CD4-positive, alpha-beta T cell (primary cell): ENCODE results near the gene GLCCI1. TPM values are rescaled to one million over a fixed set of nuclear protein-coding genes. Genes with fewer than 3 reads are reported as not detected.

ENCODE experiments used
- ATAC-seq: fragments of 200-7000 bp; cut with Tn5 transposase; one replicate; pipeline ENCODE4 v1.10.0; 2022; ENCODE audit warnings: mild to moderate bottlenecking; ENCODE audit not compliant: poor library complexity
- CTCF ChIA-PET: fragments of 350-600 bp; sonication (Branson Sonifier 250); formaldehyde crosslinking; loops from one replicate; lab custom pipeline; 2021; ENCODE audit warnings: antibody characterized with exemption, inconsistent platforms; lab: Charles Lee
- POLR2A ChIA-PET: fragments of 350-600 bp; sonication (Branson Sonifier 250); formaldehyde crosslinking; loops from one replicate; lab custom pipeline; 2021; ENCODE audit warnings: antibody characterized with exemption, inconsistent platforms; lab: Charles Lee
- DNase-seq, 14 experiments: peaks; one replicate each; pipeline ENCODE4 v3.0.0-alpha.2; 2013 to 2020; ENCODE audit warnings: mixed read lengths in 2 of 14
- H3K27ac ChIP-seq, 2 donors: one replicate each; pipeline versions ENCODE4 v1.5.1 to v1.7.0; 2013; ENCODE audit warnings: low read length in 2 of 2, low read depth in 1 of 2, mild to moderate bottlenecking in 1 of 2
- H3K27me3 ChIP-seq, 2 experiments: 1 replicate in 1 of 2; 2 replicates in 1 of 2; pipeline versions ENCODE4 v1.6.1 to v1.7.0; 2013; ENCODE audit warnings: low read length in 2 of 2, control low read depth in 1 of 2, mild to moderate bottlenecking in 1 of 2, moderate library complexity in 1 of 2; ENCODE audit not compliant: insufficient read depth in 2 of 2, control insufficient read depth in 1 of 2
- H3K36me3 ChIP-seq: one replicate; pipeline ENCODE4 v1.6.1; 2013; ENCODE audit warnings: low read length, control low read depth; ENCODE audit not compliant: insufficient read depth
- H3K4me1 ChIP-seq: one replicate; pipeline ENCODE4 v1.6.1; 2013; ENCODE audit warnings: low read length, control low read depth; ENCODE audit not compliant: insufficient read depth
- H3K4me3 ChIP-seq: one replicate; pipeline ENCODE4 v1.5.1; 2013; ENCODE audit warnings: mild to moderate bottlenecking, low read length, moderate library complexity
- H3K9me3 ChIP-seq, 2 experiments: 1 replicate in 1 of 2; 2 replicates in 1 of 2; pipeline versions ENCODE4 v1.6.1 to v1.7.0; 2013; ENCODE audit warnings: low read length in 2 of 2, mild to moderate bottlenecking in 2 of 2, control low read depth in 1 of 2, moderate library complexity in 1 of 2; ENCODE audit not compliant: control insufficient read depth in 1 of 2, insufficient read depth in 1 of 2
- H3K27ac Mint-ChIP-seq: one replicate; pipeline ENCODE4 v1.8.0; 2020; ENCODE audit warnings: mixed read lengths
- H3K27me3 Mint-ChIP-seq: one replicate; pipeline ENCODE4 v1.8.0; 2021; ENCODE audit warnings: mixed read lengths
- H3K36me3 Mint-ChIP-seq: one replicate; pipeline ENCODE4 v1.8.0; 2021; ENCODE audit warnings: low read depth, mixed read lengths
- H3K4me1 Mint-ChIP-seq: one replicate; pipeline ENCODE4 v1.8.0; 2021; ENCODE audit warnings: low read depth, mixed read lengths
- H3K4me3 Mint-ChIP-seq: one replicate; pipeline ENCODE4 v1.8.0; 2020; ENCODE audit warnings: mild to moderate bottlenecking, mixed read lengths
- H3K9me3 Mint-ChIP-seq: one replicate; pipeline ENCODE4 v1.8.0; 2020; ENCODE audit warnings: mixed read lengths
- CTCF ChIP-seq: fragments of 200-600 bp; IDR thresholded peaks from one replicate; pipeline ENCODE4 v1.8.0; 2022; ENCODE audit warnings: antibody characterized with exemption, mild to moderate bottlenecking
- intact Hi-C, 2 experiments: fragments of 100-400 bp; cut with DNase I in 1 of 2; cut with micrococcal nuclease in 1 of 2; formaldehyde crosslinking; loops; one replicate each; pipeline versions ENCODE4 v1.15.1 to v1.9.0; 2023 to 2025; cut with DNase I, micrococcal nuclease
- total RNA-seq, 174 experiments: library from RNA in 2 of 174; stranded (reverse) in 2 of 174; gene quantifications; one replicate each; pipeline ENCODE4 v1.2.3 and lab custom pipeline; 2021 to 2026

GLCCI1 gene
- total RNA-seq, 2 experiments from 2014 or later: 22.2 to 22.3 TPM

- TF ChIP-seq CTCF: no peak
- Mint-ChIP-seq H3K27me3 (no peaks in the 10 kb centered on the region), H3K27ac (no peak overlapping the region), H3K4me3 (no peak overlapping the region), H3K36me3 (no peaks in the 10 kb centered on the region), H3K9me3 (no peaks in the 10 kb centered on the region), H3K4me1 (peaks cover 74% of the 10 kb centered on the region)
- intact Hi-C loops: no loop called here
- peaks cover 55% of the 10 kb centered on the region for H3K4me1 ChIP-seq
- no peaks in the 10 kb centered on the region for H3K27me3 ChIP-seq
- ATAC-seq: no peak
- CTCF ChIA-PET: no interaction called here
- POLR2A ChIA-PET: no interaction called here
- no peaks in the 10 kb centered on the region for H3K9me3 ChIP-seq
- H3K27ac ChIP-seq: no peak overlapping the region
- H3K4me3 ChIP-seq: no peak overlapping the region
- DNase-seq: no peak
- H3K36me3 ChIP-seq: no peaks in the 10 kb centered on the region
Observed at GRCh38 chr7:8119262-8119661, 150.7 kb downstream of the GLCCI1 start.

DNA sequence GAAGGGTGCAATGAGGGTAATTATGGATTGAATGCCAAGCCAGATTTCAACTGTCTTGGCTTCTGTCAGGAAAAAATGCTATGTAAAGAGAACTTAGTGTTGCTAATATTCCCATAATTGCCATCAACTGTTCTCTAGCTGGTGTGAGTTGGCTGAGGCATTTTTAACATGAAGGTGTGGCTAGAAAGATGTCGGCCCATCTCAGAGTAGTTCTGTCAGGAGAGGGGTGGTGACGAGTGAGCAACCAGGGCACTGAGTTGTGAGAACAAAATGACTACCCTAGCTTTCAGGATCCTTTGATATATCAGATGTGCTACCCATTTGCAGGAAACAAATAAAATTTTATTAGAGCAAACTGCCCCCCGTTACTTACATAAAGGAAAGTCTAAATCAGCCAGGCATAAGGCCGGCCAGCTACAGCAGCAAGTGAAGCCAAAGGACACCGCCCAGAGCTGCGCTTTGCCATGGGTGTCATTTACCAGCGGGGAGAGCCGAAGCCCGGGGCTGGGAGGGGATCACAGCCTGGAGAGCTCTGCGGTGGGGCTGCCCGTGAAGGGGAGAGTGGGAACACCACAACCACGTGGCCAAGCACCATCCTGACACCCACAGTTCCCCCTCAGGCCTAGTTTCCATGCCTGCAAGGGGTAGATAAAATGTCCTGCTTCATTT is 151.9 kb downstream of the GLCCI1 start:
- POLR2A ChIA-PET: interaction anchor here (0.9 to 2.0 kb wide), 4 partner anchors 7 to 480 kb away, joined by 3 to 7 read pairs (median 4); partner anchors contain the start of genes GLCCI1 and UMAD1
- Histone ChIP-seq H3K27me3 (no peaks in the 10 kb centered on the region), H3K4me3 (no peak overlapping the region), H3K9me3 (no peaks in the 10 kb centered on the region), H3K36me3 (no peaks in the 10 kb centered on the region), H3K4me1 (peaks cover 55% of the 10 kb centered on the region), H3K27ac (no peak overlapping the region)
- intact Hi-C loops: loop anchor here in 1 of 2 experiments (10.0 kb wide), 1 partner anchor 76 kb away; no protein-coding TSS in a partner anchor
- Mint-ChIP-seq H3K9me3 (no peaks in the 10 kb centered on the region), H3K27me3 (no peaks in the 10 kb centered on the region), H3K27ac (peak overlapping the region; percentile 96), H3K36me3 (no peaks in the 10 kb centered on the region), H3K4me3 (no peak overlapping the region), H3K4me1 (peaks cover 74% of the 10 kb centered on the region)
- TF ChIP-seq CTCF: no peak
- DNase-seq (no peak), ATAC-seq (no peak)
- CTCF ChIA-PET: interaction anchor here (1.3 kb wide), 1 partner anchor 12 kb away, joined by 3 read pairs; no protein-coding TSS in a partner anchor

- Histone ChIP-seq H3K4me1 (peaks cover 55% of the 10 kb centered on the region), H3K27ac (no peak overlapping the region), H3K27me3 (no peaks in the 10 kb centered on the region), H3K9me3 (no peaks in the 10 kb centered on the region), H3K4me3 (no peak overlapping the region), H3K36me3 (no peaks in the 10 kb centered on the region)
- intact Hi-C loops: loop anchor here in 1 of 2 experiments (10.0 kb wide), 1 partner anchor 76 kb away; no protein-coding TSS in a partner anchor
- H3K4me1 Mint-ChIP-seq: peaks cover 74% of the 10 kb centered on the region
- no peaks in the 10 kb centered on the region for H3K27me3 Mint-ChIP-seq
- H3K9me3 Mint-ChIP-seq: no peaks in the 10 kb centered on the region
- H3K27ac Mint-ChIP-seq: peak overlapping the region; percentile 96
- CTCF ChIA-PET: interaction anchor here (1.3 kb wide), 1 partner anchor 12 kb away, joined by 3 read pairs; no protein-coding TSS in a partner anchor
- H3K4me3 Mint-ChIP-seq: peak overlapping the region; percentile 13
- TF ChIP-seq CTCF: no peak
- ATAC-seq: no peak
- DNase-seq: no peak
- POLR2A ChIA-PET: interaction anchor here (0.9 to 2.0 kb wide), 4 partner anchors 8 to 481 kb away, joined by 3 to 7 read pairs (median 4); partner anchors contain the start of genes GLCCI1 and UMAD1
- H3K36me3 Mint-ChIP-seq: no peaks in the 10 kb centered on the region
Observed at GRCh38 chr7:8121243-8121642, 152.6 kb downstream of the GLCCI1 start.
